T-helper 9 cell (primary cell): ENCODE data around the gene SHMT2.

Source experiments
- DNase-seq: peaks from one replicate; pipeline ENCODE4 v3.0.0-alpha.2; 2020

The SHMT2 gene

DNA sequence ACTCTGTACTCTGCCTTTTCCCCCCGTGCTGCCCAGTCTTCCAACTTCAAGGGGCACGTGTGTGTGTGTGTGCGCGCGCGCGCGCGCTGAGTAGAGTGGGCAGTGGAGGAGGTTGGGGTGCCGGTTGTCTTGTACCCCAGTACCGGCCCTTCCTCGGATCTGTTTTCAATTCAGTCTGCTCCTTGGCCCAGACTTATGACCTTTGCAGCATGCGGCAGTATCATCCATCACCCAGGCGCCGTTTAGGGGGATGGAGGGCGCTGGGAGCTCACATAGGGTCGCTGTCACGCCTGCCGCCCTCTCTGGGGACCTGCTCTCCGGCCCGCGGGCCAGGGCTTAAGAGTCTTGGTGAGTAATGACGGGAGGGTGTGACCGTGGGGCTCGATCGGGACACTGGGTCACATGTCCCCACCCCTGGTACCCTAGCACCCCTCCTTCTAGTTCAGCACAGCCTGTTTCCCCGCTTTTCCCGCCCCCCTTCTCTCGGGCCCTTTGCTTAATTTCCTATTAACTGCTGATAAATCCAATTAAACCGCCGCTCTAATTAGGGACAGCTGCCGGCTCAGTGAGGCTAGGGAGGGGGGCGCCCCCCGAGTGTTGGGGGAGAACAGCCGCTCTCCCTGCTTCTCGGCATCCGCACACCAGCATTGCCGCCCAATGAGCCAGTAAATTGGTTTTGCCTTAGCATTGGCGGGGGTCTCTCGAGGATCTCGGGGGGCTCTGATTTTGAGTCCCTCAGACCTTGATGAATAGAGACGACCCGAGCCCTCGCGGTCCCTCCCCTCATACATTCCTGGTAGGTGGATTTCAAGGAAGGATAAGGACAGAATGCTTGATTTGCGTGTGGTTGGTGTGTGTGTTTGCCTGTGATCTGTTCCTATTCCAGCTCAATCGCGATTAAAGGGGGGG lies 12.1 kb downstream of the SHMT2 start:
- DNase-seq = no peak

DNA sequence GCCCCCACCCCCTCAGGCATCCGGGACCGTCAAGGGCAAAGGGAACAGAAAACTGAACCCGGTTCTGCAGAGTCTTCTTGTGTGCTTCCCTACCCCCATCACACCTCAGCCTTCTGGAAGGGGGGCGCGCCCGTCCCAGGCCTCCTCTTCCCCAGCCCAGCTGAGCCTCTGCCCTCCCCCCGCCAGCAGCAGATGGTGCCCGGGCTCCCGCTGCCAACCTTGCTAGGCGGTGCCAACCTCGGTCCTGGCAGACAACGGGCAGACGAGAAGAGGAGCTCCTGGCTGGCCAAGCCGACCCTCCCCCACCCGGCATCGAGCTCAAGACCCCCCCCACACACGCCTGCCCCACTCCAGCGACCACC lies 12.8 kb downstream of the SHMT2 start:
- DNase-seq = no peak

DNA sequence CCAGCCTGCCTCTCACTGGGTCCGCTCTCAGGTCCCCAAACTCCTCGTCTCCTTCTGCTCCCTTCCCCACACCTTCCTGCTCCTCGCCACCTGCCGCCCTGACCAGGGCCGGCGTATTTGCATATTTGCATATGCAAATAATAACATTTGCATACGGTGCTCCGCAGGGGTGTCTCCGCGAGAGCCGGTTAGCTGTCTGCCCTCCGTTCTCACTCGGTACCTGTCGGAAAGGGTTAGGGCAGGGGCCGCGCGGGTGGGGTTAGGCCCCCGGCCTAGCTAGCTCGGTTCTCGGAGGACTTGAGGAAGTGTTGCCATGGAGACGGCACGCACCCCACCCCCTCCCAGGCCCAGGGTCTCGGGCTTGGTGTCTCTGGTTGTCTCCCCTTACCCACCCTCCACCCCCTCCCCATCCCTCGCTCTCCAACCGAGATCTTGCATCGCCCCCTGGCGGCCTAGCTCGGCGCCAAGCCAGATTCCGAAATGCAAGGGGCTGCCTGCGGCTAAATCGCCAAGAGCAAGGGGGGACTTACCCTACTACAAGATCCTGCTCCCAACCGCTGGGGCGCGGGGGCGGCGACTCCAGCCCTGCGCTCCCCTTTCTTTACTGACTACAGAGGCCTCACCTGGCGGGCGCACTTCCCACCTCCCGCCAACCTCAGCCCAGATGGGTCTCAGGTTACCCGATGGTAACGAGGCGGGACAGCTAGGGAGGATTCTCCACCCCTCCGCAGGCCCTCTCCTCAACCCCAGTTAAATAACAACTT lies 13.4 kb downstream of the SHMT2 start:
- DNase-seq = peak; percentile 61

- peak; percentile 83 for DNase-seq
These were observed 14.2 kb downstream of the SHMT2 start for GRCh38 chr12:57243521-57244311.

DNA sequence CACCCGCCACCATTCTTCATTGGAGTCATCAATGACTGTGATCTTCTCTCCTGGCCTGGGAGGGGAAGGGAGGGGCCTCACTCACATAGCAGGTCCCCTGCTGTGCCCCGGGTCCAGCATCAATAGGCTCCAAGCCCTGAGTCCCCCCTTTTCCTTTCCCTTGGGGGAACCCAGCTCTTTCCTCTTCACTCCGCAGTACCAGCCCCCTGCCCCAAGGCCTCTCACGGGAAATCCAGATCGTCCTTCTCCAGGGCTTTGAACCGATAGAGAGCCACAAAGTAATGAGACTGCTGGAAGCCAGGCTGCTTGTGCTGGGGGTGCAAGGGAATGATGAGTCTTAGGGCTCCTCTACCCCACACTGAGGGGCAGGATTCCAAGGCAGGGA lies 14.8 kb downstream of the SHMT2 start:
- DNase-seq = no peak

- no peak for DNase-seq
These were observed 17.5 kb downstream of the SHMT2 start for GRCh38 chr12:57247041-57247440.

DNA sequence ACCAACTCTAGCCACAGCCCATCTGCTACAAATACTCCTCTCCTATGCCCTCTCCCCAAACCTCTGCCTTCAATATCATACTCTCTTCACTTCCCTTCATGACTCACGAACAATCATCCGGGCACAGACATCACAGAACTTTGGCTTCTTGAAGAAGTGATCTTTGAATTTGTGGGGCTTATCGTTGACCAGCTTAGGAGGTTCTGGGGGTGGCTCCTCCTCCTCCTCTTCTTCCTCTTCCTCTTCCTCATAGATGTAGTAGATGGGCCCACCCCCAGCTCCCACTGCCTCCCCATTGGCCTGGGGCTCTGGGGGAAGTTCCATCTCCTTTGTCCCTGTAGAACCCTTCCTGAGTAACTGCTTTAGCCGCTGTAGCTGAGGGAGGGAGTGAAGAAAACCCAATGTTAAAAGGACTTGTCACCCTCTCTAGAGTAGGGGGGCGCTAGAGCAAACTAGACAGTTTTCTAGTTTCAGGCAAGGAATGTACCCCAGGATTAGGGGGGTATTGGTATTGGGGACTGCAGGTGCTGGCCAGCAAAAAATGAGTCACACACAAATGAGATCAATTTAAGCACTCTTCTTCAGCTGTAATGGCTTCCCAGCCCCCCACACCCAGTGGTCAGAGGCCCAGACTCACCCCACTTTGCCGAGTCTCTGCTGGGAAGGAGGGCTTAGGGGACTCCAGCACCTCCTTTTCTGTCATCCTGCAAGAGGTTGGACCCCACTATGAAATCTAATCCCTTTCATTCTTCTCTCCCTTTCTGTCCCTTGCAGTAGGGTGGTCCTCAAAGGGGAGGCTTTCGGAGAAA lies 19.6 kb downstream of the SHMT2 start:
- no peak for DNase-seq

DNA sequence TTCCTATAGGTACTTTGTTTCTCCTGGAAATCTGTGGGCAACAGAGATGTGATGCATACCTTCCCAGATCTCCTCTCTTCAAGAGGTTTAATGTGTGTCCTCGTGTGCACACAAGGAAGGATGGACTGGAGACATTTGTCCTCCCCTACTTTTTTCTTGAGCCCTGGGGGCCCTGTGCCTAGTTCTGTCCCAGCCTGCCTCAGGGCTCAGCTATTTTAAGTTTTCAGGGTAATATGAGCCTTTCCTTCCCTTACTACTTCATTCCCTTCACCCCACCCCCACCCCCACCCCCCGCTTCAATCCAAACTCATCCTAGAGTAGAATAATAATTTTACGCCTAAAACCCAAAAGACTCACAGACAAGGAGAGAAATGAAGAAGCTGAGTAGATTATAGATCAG lies 21.0 kb downstream of the SHMT2 start:
- no peak for DNase-seq

GRCh38 chr12:57250956-57251355 lies 21.4 kb downstream of the SHMT2 start, which contains the start of gene STAC3:
STAC3 (minus strand) TSS chr12:57251187; CDS start chr12:57249636, 1,551 bp downstream.
- DNase-seq = no peak

DNA sequence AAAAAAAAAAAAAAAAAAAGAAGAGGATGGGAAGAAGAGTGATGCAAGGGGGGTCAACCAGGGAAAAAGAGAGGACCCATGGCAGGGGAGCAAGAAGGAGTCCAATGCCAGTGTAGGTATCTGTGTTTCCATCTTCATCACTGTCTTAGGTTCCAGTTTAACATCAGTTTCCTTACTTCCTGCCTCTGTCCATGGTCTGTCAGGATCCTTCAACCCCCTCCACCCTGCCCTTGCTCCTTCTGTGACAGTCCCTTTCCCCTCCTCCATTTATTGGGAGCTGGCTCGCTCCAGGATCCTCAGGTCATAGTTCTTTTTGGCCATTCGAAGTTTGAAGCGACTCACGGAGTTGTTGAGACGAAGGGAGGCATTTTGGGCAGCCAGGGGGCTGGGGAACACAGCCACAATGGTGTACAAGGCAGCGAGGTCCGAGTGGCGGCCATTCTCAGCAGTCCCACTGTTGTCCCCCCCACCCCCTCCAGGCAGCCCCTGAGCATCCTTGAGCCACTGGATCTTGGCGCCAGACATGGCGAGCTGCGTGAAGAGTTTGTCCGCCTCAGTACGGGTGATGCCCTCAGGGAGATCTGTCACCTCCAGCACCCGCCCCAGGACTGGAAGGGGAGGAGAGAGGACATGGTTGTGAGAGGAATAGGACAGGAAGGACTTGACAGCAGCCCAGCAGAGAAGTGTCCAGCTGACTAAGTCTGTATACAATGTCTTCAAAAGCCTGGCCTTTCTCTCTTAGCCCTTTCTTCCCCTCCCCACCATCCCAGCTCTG lies 25.2 kb downstream of the SHMT2 start:
- DNase-seq = no peak

DNA sequence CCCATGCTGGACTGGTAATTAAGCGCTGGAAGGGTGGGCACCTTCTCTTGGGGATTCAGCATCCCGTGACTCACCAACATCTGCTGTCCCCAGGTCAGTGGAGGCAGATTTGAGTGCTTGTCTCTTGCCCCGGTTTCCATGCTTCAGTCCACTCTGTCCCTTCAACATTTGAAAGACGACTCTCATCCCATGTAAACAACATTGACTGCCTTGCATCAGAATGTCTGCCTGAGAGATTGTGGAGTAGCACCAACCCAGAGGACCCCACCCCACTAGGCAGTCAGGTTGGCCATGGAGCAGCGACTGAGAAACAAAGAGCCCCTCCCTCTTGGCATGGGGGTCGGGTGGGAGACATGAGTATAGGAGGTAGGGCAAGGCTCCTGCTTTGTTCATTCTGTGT lies 26.4 kb downstream of the SHMT2 start:
- DNase-seq = no peak

- no peak for DNase-seq
These were observed 29.8 kb downstream of the SHMT2 start for GRCh38 chr12:57258977-57259970.

DNA sequence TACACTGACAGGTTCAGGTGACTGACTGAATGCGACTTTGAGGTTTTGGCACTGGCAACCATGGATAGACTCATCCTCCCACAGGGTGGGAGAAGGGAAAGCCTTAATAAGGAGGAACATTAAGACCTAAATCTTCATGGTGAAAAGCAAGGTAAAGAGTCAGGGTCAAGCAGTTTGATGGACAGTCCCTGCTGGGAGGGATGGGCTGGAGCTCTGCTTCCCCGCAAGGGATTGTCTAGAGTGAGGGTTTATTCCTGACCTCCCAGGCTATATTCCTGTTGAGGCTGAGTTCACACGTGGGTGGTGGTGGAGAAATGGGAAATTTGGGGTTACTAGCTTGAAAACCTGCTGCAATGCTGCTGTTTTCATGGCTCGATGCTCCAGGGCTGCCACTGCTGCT lies 30.9 kb downstream of the SHMT2 start:
- no peak for DNase-seq

DNA sequence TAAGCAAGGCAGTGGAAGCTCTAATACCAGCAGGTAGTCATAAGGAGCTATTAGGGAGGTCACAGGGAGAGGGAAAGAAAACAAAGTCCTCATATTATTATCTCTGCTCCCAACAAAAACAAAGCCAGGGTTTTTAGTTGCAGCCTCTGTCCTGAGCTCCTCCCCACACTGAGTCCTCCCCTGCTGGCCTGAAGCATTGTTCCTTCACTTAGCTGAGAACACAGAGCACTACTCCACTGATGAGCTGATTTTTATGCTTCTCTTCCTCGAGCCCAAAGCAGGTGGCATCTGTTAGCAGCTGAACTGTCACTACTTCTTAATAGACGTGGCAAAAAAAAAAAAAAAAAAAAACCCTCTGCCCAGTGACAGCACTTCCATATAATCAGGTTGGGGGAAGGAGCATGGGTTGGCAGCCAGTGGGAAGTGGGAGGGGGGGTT lies 31.9 kb downstream of the SHMT2 start:
- no peak for DNase-seq

DNA sequence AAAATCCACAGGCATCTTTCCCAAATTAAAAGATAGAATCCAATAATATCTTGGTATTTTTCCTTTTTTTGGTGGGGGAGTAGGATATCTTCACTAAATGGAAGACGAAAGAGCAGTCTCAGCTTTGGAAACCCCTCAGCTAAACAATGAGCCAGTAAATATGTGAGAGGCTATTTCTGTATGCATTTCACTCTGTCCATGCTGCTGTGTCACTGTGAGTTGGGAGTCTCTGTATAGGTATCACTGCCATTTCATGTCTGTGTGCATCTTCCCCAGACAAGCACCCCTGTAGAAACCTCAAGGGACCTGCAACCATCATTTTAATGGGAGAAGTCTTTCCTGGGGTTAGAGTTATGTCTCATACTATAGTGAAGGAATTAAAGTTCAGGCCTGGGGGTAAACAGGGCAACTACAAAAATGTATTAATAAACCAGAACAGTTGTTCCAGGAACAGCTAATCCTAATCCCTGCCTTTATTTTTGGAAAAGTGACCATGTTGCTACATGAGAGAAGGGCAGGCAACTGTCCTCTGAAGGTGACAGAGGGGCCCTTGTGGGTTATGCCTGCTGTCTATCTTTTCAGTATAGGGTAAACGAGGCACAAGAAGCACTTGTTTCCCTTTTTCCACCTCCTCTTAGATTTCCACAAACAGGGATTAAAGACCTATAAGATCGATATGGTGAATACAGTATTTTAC lies 32.8 kb downstream of the SHMT2 start:
- no peak for DNase-seq

- DNase-seq = no peak
These were observed 33.6 kb downstream of the SHMT2 start for GRCh38 chr12:57263096-57263495.

DNA sequence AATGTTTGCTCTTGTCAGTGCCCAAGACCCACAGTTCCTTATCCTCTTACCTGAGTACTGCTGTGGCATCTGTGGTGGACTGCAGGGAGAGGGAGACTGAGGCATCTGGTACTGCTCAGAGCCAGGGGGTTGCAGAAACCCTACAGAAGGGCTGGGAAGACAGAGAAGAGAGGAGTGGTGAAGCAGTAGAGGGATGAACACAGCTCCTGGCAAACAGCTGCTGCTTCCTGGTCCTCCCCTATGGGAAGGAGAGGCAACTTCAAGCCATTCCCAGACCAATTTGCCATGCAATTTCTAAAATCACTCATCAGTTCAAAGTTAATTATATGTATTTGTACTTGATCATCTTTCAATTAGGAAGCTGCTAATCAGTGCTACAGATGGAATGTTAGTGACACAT lies 37.2 kb downstream of the SHMT2 start:
- DNase-seq = no peak

- no peak for DNase-seq
These were observed 38.8 kb downstream of the SHMT2 start for GRCh38 chr12:57268264-57268663.

DNA sequence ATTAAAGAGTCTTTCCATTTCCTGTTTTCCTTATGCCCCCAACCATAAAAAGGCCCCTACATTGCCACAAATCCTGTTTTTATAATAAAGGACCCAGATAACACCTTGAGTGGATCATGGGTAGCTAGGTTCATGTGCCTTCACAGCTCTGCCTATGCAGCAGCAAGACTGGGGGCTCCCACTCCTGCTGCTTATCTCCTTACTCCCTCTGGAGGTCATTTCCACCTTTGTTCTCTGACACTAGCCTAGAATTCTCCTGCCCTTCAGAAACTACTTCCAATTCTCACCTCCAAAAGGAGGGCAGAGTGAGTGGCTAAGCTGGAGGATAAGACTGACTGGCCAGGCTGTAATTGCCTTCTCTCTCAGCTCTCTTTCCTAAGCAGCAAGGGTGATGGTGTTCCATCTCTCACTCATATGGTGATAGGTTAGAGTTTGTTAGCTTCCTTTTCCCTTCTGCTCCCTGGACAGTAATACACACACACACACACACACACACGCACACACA lies 41.5 kb downstream of the SHMT2 start:
- no peak for DNase-seq
